Brain microvascular endothelial cell (primary cell): ENCODE data around the gene SNX25.

Experiments
- DNase-seq: peaks from one replicate; pipeline ENCODE4 v3.0.0-alpha.2; 2020
- H3K27ac ChIP-seq: fragments of 250-450 bp; sonication (Bioruptor Pico); 2 replicates; pipeline ENCODE4 v1.5.1; 2020; ENCODE audit warnings: mild to moderate bottlenecking, moderate library complexity
- H3K27me3 ChIP-seq: fragments of 250-450 bp; sonication (Bioruptor Pico); replicated peaks from 2 replicates; pipeline ENCODE4 v1.5.1; 2020; ENCODE audit warnings: mild to moderate bottlenecking
- H3K36me3 ChIP-seq: fragments of 250-450 bp; sonication (Bioruptor Pico); replicated peaks from 2 replicates; pipeline ENCODE4 v1.5.1; 2020; ENCODE audit warnings: mild to moderate bottlenecking
- H3K4me3 ChIP-seq: 2 replicates; pipeline ENCODE4 v1.5.1; 2011; ENCODE audit warnings: low read depth, mild to moderate bottlenecking, control low read depth, low read length, moderate library complexity
- CTCF ChIP-seq: IDR thresholded peaks from 2 replicates; pipeline ENCODE4 v1.5.1; 2011; ENCODE audit warnings: low read depth, mild to moderate bottlenecking, moderate library complexity, low read length, control low read depth, inconsistent platforms; ENCODE audit errors: missing control alignments
- in situ Hi-C: cut with HindIII; loops from 2 replicates; pipeline ENCODE4 v1.10.0; 2017; ENCODE audit warnings: low sequenced_read_pairs, low pct_ligation_motif_present

The SNX25 gene

GRCh38 chr4:185215261-185215660 lies 5.9 kb downstream of the SNX25 start:
- no peak for DNase-seq
- in situ Hi-C loops: no loop called here
- TF ChIP-seq CTCF: no peak
- Histone ChIP-seq H3K27me3 (no peaks in the 10 kb centered on the region), H3K4me3 (no peak overlapping the region), H3K27ac (no peak overlapping the region), H3K36me3 (no peaks in the 10 kb centered on the region)

- H3K4me3 ChIP-seq: no peak overlapping the region
- no peak overlapping the region for H3K27ac ChIP-seq
- DNase-seq: no peak
- no peaks in the 10 kb centered on the region for H3K36me3 ChIP-seq
- no peaks in the 10 kb centered on the region for H3K27me3 ChIP-seq
- TF ChIP-seq CTCF: no peak
- in situ Hi-C loops: no loop called here
These were observed 8.1 kb downstream of the SNX25 start for GRCh38 chr4:185217408-185217975.

- H3K27ac ChIP-seq: no peak overlapping the region
- no peaks in the 10 kb centered on the region for H3K27me3 ChIP-seq
- DNase-seq: no peak
- in situ Hi-C loops: no loop called here
- TF ChIP-seq CTCF: no peak
- H3K36me3 ChIP-seq: no peaks in the 10 kb centered on the region
- no peak overlapping the region for H3K4me3 ChIP-seq
These were observed 8.9 kb downstream of the SNX25 start for GRCh38 chr4:185218312-185218711.

DNA sequence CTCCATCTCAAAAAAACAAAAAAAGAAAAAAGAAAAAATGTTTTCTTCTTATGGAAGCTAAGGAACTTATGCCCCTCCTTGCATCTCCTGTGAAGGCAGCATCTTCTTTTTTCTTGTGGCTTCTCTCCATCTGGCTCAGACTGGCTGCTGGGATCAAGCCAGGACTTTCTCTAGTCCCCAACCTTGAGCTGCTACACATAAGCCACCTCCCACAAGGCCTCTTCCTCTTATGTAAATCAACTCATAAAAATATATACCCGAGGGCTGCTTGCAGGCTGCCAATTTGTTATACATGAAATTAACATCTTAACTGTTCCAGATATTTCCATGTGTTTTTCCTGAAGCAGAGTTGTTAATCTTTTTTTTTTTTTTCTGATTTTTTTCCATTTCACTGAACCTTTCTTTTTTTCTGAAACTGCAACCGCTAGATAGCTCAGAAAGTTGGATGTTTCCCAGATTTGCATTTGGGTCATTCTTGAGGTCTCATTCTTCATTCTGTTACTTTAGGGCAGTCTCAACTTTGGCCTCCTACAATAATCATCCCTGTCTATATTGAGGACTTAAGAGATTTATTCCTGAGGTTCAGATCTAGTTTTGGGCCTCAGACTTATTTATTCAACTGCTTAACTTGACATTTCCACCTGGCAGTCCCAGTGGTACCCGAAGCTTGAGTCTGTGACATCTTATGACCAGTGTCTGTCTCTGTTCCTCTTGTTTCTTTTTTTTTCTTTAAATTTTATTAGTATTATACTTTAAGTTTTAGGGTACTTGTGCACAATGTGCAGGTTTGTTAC lies 10.3 kb downstream of the SNX25 start:
- Histone ChIP-seq H3K36me3 (no peaks in the 10 kb centered on the region), H3K27me3 (no peaks in the 10 kb centered on the region), H3K4me3 (no peak overlapping the region), H3K27ac (no peak overlapping the region)
- in situ Hi-C loops: no loop called here
- peak; percentile 44 for DNase-seq
- TF ChIP-seq CTCF: no peak

DNA sequence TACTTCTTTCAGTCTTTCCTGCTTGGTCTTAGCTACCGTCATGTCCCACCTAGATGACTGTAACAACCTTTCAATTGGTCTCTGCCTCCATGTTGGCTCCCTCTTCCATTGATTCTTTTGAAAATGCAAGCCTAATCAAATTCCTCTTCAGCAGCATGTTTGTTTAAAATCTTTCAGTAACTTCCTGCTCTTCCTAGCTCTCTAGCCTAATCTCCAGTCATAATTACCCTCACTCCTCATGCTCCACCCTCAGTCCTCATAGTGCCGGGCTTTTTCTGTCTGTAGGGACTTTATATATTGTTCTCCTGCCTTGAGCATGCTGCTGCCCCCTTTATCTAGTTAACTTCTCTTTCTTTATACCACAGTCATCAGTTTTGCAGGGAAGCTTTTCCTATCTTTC lies 12.1 kb downstream of the SNX25 start:
- Histone ChIP-seq H3K27ac (no peak overlapping the region), H3K4me3 (no peak overlapping the region), H3K27me3 (no peaks in the 10 kb centered on the region), H3K36me3 (no peaks in the 10 kb centered on the region)
- TF ChIP-seq CTCF: no peak
- no peak for DNase-seq
- in situ Hi-C loops: no loop called here
